SK-N-SH (cell line): ENCODE measurements around the gene UTP4. TPM values are rescaled to one million over a fixed set of nuclear protein-coding genes. Genes with fewer than 3 reads are reported as not detected.

Experiments
- CTCF ChIA-PET: fragments of 300-600, 350-600 bp; formaldehyde crosslinking; extraction: SDS; loops from one replicate; lab custom pipeline; 2021; lab: Yijun Ruan, JAX
- POLR2A ChIA-PET: fragments of 350-600 bp; sonication (Branson Sonifier 250); formaldehyde crosslinking; extraction: SDS; loops from one replicate; lab custom pipeline; 2020; ENCODE audit warnings: antibody characterized with exemption, inconsistent platforms; lab: Yijun Ruan, JAX
- DNase-seq: peaks from one replicate; pipeline ENCODE4 v3.0.0; 2012
- H2AFZ ChIP-seq: fragments of 200-600 bp; sonication (generic); 2 replicates; pipeline ENCODE4 v1.8.1; 2016; ENCODE audit warnings: antibody characterized with exemption, mild to moderate bottlenecking, low read depth
- H3F3A ChIP-seq: fragments of 200-600 bp; sonication (generic); replicated peaks from 2 replicates; pipeline ENCODE3; 2016; ENCODE audit warnings: antibody characterized with exemption, mild to moderate bottlenecking; ENCODE audit not compliant: insufficient read depth
- H3K27ac ChIP-seq, 2 experiments: fragments of 200-500 bp in 1 of 2; fragments of 200-600 bp in 1 of 2; sonication (Bioruptor generic) in 1 of 2; sonication (generic), shearing (Covaris generic) in 1 of 2; 2 replicates each; pipeline versions ENCODE4 v1.5.1 to v1.6.1; 2014 to 2016; ENCODE audit warnings: low read depth in 2 of 2, inconsistent platforms in 1 of 2, low read length in 1 of 2, mild to moderate bottlenecking in 1 of 2, mixed read lengths in 1 of 2
- H3K27me3 ChIP-seq: fragments of 200-600 bp; sonication (generic), shearing (Covaris generic); 2 replicates; pipeline ENCODE4 v1.6.1; 2016; ENCODE audit warnings: mixed run types; ENCODE audit not compliant: insufficient read depth
- H3K36me3 ChIP-seq, 2 experiments: fragments of 200-500 bp in 1 of 2; fragments of 200-600 bp in 1 of 2; sonication (Bioruptor generic) in 1 of 2; sonication (generic) in 1 of 2; replicated peaks in 1 of 2; 2 replicates each; pipeline versions ENCODE3 to v1.5.1; 2014 to 2016; ENCODE audit warnings: low read length in 1 of 2, mild to moderate bottlenecking in 1 of 2; ENCODE audit not compliant: insufficient read depth in 2 of 2, control insufficient read depth in 1 of 2
- H3K4me1 ChIP-seq, 2 experiments: fragments of 200-500 bp in 1 of 2; fragments of 200-600 bp in 1 of 2; sonication (Bioruptor generic) in 1 of 2; sonication (generic), shearing (Covaris generic) in 1 of 2; 2 replicates each; pipeline versions ENCODE4 v1.5.1 to v1.6.1; 2014 to 2016; ENCODE audit warnings: low read depth in 1 of 2, low read length in 1 of 2, mixed run types in 1 of 2; ENCODE audit not compliant: insufficient read depth in 2 of 2, control insufficient read depth in 1 of 2
- H3K4me2 ChIP-seq: fragments of 200-600 bp; sonication (generic), shearing (Covaris generic); 2 replicates; pipeline ENCODE4 v1.6.1; 2017; ENCODE audit warnings: mixed run types
- H3K4me3 ChIP-seq, 2 experiments: fragments of 200-500 bp in 1 of 2; fragments of 200-600 bp in 1 of 2; sonication (Bioruptor generic) in 1 of 2; sonication (generic), shearing (Covaris generic) in 1 of 2; 2 replicates each; pipeline versions ENCODE4 v1.5.1 to v1.8.1; 2014 to 2016; ENCODE audit warnings: low read depth in 2 of 2, inconsistent platforms in 1 of 2, low read length in 1 of 2, mild to moderate bottlenecking in 1 of 2, mixed read lengths in 1 of 2, moderate library complexity in 1 of 2
- H3K79me2 ChIP-seq: fragments of 200-600 bp; sonication (generic); 2 replicates; pipeline ENCODE4 v1.8.1; 2017; ENCODE audit warnings: mild to moderate bottlenecking; ENCODE audit not compliant: insufficient read depth
- H3K9ac ChIP-seq: fragments of 200-600 bp; sonication (generic); 2 replicates; pipeline ENCODE4 v1.6.1; 2017; ENCODE audit warnings: mixed run types
- H3K9me2 ChIP-seq: fragments of 200-600 bp; sonication (generic); 2 replicates; pipeline ENCODE4 v1.6.1; 2017; ENCODE audit warnings: mixed run types
- H3K9me3 ChIP-seq: fragments of 200-600 bp; sonication (generic); 2 replicates; pipeline ENCODE4 v1.6.1; 2017; ENCODE audit warnings: mixed run types, mild to moderate bottlenecking, moderate library complexity
- H4K20me1 ChIP-seq: fragments of 200-600 bp; sonication (generic); 2 replicates; pipeline ENCODE4 v1.6.1; 2017; ENCODE audit warnings: mild to moderate bottlenecking, mixed run types; ENCODE audit not compliant: insufficient read depth
- CHD2 ChIP-seq: fragments of 150-350 bp; IDR thresholded peaks from 2 replicates; pipeline ENCODE4 v1.6.1; 2018; ENCODE audit warnings: low read length; ENCODE audit not compliant: partially characterized antibody
- CTCF ChIP-seq: fragments of 200-600 bp; sonication (generic); IDR thresholded peaks from 2 replicates; pipeline ENCODE4 v1.6.1; 2017; ENCODE audit warnings: antibody characterized with exemption, mild to moderate bottlenecking, moderate library complexity
- EP300 ChIP-seq, 2 experiments: IDR thresholded peaks; 2 replicates each; pipeline versions ENCODE4 v1.4.0 to v1.6.1; 2012; ENCODE audit warnings: borderline replicate concordance in 1 of 2, low read depth in 1 of 2, low read length in 1 of 2
- EZH2phosphoT487 ChIP-seq: fragments of 200-600 bp; sonication (generic); IDR thresholded peaks from 2 replicates; pipeline ENCODE4 v1.6.1; 2017; ENCODE audit warnings: low read depth, mixed run types, mild to moderate bottlenecking, antibody characterized with exemption, moderate library complexity, borderline replicate concordance
- FOSL2 ChIP-seq: IDR thresholded peaks from 2 replicates; pipeline ENCODE4 v1.4.0; 2012; ENCODE audit warnings: low read depth, mild to moderate bottlenecking, moderate library complexity, borderline replicate concordance
- FOXJ3 ChIP-seq: sonication (generic); formaldehyde crosslinking; IDR thresholded peaks from 2 replicates; pipeline ENCODE4 v1.5.1; 2020; ENCODE audit warnings: mild to moderate bottlenecking, missing genetic modification reagents
- IRF3 ChIP-seq: fragments of 150-350 bp; IDR thresholded peaks from 2 replicates; pipeline ENCODE4 v1.6.1; 2016; ENCODE audit warnings: mild to moderate bottlenecking, low read depth, low read length
- JUND ChIP-seq: IDR thresholded peaks from 2 replicates; pipeline ENCODE4 v1.4.0; 2012
- MAX ChIP-seq: IDR thresholded peaks from 2 replicates; pipeline ENCODE4 v1.4.0; 2012; ENCODE audit warnings: low read depth
- MXI1 ChIP-seq: IDR thresholded peaks from 2 replicates; pipeline ENCODE4 v1.6.1; 2012; ENCODE audit warnings: mild to moderate bottlenecking, low read depth, low read length, improper control_type of control experiment
- PBX3 ChIP-seq: IDR thresholded peaks from 2 replicates; pipeline ENCODE4; 2012
- POLR2AphosphoS5 ChIP-seq: IDR thresholded peaks from 2 replicates; pipeline ENCODE4 v1.6.1; 2012; ENCODE audit warnings: low read depth, low read length
- RCOR1 ChIP-seq: fragments of 150-350 bp; IDR thresholded peaks from 2 replicates; pipeline ENCODE4 v1.6.1; 2017; ENCODE audit warnings: antibody characterized with exemption, low read length
- RFX5 ChIP-seq: IDR thresholded peaks from 2 replicates; pipeline ENCODE4 v1.6.1; 2012; ENCODE audit warnings: mild to moderate bottlenecking, improper control_type of control experiment, low read length
- SMC3 ChIP-seq: IDR thresholded peaks from 2 replicates; pipeline ENCODE4 v1.6.1; 2012; ENCODE audit warnings: low read depth, low read length, improper control_type of control experiment
- TEAD4 ChIP-seq: IDR thresholded peaks from 2 replicates; pipeline ENCODE4 v1.4.0; 2012; ENCODE audit warnings: mild to moderate bottlenecking, borderline replicate concordance; ENCODE audit not compliant: insufficient read depth
- WGBS: methylation state at CpG from one replicate; pipeline ENCODE4 v1.1.6; 2017; ENCODE audit warnings: low lambda C conversion rate; 5-methylcytosine and 5-hydroxymethylcytosine counted together
- polyA plus RNA-seq, 3 experiments: library from polyadenylated mRNA; depleted of rRNA; stranded (reverse); fragments of >200 nt; gene quantifications; 2 replicates each; pipeline ENCODE4 v1.2.3, GENCODE V29; 2012
- TF ChIP-seq, protein P1 (sequence below): IDR thresholded peaks from 2 replicates; pipeline ENCODE4 v1.6.1; 2012; ENCODE audit warnings: mild to moderate bottlenecking, low read depth, low read length, moderate library complexity
- TF ChIP-seq, protein P2 (sequence below): IDR thresholded peaks from 2 replicates; pipeline ENCODE4 v1.4.0; 2012; ENCODE audit warnings: low read depth, borderline replicate concordance

Gene UTP4
- polyA plus RNA-seq, 1 of the 3 experiments (the other 2 are of a cell fraction): 66.5 TPM

DNA sequence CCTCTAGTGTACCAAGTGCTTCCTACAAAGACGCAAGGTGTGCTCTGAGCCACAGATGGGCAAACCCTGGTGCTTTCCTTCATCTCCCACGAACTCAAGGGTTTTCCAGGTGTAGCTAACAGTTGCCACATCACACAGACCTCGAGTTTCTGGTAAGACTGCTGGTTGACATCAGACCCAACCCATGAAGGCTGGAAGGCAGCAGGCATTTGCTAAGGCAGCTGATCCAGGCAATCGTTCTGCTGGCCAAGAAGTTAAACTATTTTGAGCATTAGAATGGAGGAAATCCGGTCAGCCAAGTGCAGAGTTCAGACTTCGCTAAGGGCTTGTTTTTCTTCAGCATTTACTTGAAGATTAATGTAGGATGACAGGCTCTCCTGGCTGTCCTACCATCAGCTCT lies 15.5 kb upstream of the UTP4 start:
- no peak overlapping the region for H2AFZ ChIP-seq
- 84% methylated on average over 6 of the region's 6 CpGs for WGBS
- H3F3A ChIP-seq: peaks cover 3% of the 10 kb centered on the region
- no peaks in the 10 kb centered on the region for H3K9me2 ChIP-seq
- no peak for TF ChIP-seq EZH2phosphoT487
- TF ChIP-seq POLR2AphosphoS5: no peak
- TF ChIP-seq CTCF: no peak
- no peak for TF ChIP-seq FOSL2
- no peak for TF ChIP-seq RFX5
- no peak for TF ChIP-seq TEAD4
- TF ChIP-seq PBX3: no peak
- TF ChIP-seq MAX: no peak
- no peak for TF ChIP-seq IRF3
- TF ChIP-seq, protein P1, sequence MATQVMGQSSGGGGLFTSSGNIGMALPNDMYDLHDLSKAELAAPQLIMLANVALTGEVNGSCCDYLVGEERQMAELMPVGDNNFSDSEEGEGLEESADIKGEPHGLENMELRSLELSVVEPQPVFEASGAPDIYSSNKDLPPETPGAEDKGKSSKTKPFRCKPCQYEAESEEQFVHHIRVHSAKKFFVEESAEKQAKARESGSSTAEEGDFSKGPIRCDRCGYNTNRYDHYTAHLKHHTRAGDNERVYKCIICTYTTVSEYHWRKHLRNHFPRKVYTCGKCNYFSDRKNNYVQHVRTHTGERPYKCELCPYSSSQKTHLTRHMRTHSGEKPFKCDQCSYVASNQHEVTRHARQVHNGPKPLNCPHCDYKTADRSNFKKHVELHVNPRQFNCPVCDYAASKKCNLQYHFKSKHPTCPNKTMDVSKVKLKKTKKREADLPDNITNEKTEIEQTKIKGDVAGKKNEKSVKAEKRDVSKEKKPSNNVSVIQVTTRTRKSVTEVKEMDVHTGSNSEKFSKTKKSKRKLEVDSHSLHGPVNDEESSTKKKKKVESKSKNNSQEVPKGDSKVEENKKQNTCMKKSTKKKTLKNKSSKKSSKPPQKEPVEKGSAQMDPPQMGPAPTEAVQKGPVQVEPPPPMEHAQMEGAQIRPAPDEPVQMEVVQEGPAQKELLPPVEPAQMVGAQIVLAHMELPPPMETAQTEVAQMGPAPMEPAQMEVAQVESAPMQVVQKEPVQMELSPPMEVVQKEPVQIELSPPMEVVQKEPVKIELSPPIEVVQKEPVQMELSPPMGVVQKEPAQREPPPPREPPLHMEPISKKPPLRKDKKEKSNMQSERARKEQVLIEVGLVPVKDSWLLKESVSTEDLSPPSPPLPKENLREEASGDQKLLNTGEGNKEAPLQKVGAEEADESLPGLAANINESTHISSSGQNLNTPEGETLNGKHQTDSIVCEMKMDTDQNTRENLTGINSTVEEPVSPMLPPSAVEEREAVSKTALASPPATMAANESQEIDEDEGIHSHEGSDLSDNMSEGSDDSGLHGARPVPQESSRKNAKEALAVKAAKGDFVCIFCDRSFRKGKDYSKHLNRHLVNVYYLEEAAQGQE: no peak
- TF ChIP-seq SMC3: no peak
- no peak for TF ChIP-seq JUND
- TF ChIP-seq, protein P2, sequence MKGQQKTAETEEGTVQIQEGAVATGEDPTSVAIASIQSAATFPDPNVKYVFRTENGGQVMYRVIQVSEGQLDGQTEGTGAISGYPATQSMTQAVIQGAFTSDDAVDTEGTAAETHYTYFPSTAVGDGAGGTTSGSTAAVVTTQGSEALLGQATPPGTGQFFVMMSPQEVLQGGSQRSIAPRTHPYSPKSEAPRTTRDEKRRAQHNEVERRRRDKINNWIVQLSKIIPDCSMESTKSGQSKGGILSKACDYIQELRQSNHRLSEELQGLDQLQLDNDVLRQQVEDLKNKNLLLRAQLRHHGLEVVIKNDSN: no peak
- TF ChIP-seq MXI1: no peak
- TF ChIP-seq EP300 (IDR thresholded peaks at IDR 0.05; ENCODE audit: borderline replicate concordance in 1 of 2, low read depth in 1 of 2, low read length in 1 of 2): no peak
- TF ChIP-seq CHD2: no peak
- TF ChIP-seq FOXJ3 (CRISPR knock-in tag): no peak
- TF ChIP-seq RCOR1: no peak
- H3K27ac ChIP-seq: no peak overlapping the region
- no peaks in the 10 kb centered on the region for H3K27me3 ChIP-seq
- H3K36me3 ChIP-seq: peaks cover 35 to 80% of the 10 kb centered on the region in 2 experiments
- H3K4me1 ChIP-seq: no peaks in the 10 kb centered on the region; a peak in 1 of 4 replicates
- H3K9me3 ChIP-seq: no peaks in the 10 kb centered on the region
- DNase-seq: no peak
- POLR2A ChIA-PET: no interaction called here
- H4K20me1 ChIP-seq: peaks cover 17% of the 10 kb centered on the region; the same call in 1 of the 2 replicates
- H3K9ac ChIP-seq: no peak overlapping the region
- no peak overlapping the region for H3K4me3 ChIP-seq
- no peak overlapping the region for H3K4me2 ChIP-seq
- CTCF ChIA-PET: interaction anchor here (1.0 to 7.3 kb wide), 5 partner anchors 8 to 214 kb away, joined by 3 to 39 read pairs (median 5); partner anchors contain the start of gene HAS3
- H3K79me2 ChIP-seq: peaks cover 15% of the 10 kb centered on the region
